ENCODE results near the gene ZBTB49.

- TF ChIP-seq TAF1 (IDR thresholded peaks at IDR 0.05; ENCODE audit: low read depth, low read length) (no peak), POLR2A (IDR thresholded peaks at IDR 0.05; ENCODE audit: low read depth, low read length) (no peak), POLR2AphosphoS5 (IDR thresholded peaks at IDR 0.05; ENCODE audit: low read depth, low read length) (no peak), SPI1 (IDR thresholded peaks at IDR 0.05; ENCODE audit: low read depth, low read length) (no peak)
Measured at GRCh38 chr4:4267981-4268380, 22.1 kb upstream of the ZBTB49 start.

Data from GM12891 (cell line).